Common myeloid progenitor, CD34-positive (primary cell): ENCODE results near the gene TSFM.

Experiments
- CTCF ChIA-PET: fragments of 350-600 bp; sonication (Branson Sonifier 250); formaldehyde crosslinking; loops from one replicate; lab custom pipeline; 2021; ENCODE audit warnings: antibody characterized with exemption; lab: Charles Lee
- POLR2A ChIA-PET: fragments of 350-600 bp; sonication (Branson Sonifier 250); formaldehyde crosslinking; loops from one replicate; lab custom pipeline; 2021; ENCODE audit warnings: antibody characterized with exemption; lab: Charles Lee
- DNase-seq, 3 donors: peaks; one replicate each; pipeline versions ENCODE4 v3.0.0 to v3.0.0-alpha.2; 2013
- H3K27ac ChIP-seq, 2 experiments: 1 replicate in 1 of 2; 2 replicates in 1 of 2; pipeline ENCODE4 v1.7.0; 2013; ENCODE audit warnings: inconsistent platforms in 2 of 2, low read length in 2 of 2, mild to moderate bottlenecking in 2 of 2, low read depth in 1 of 2, moderate library complexity in 1 of 2; ENCODE audit not compliant: severe bottlenecking in 2 of 2, insufficient read depth in 1 of 2, poor library complexity in 1 of 2
- H3K27me3 ChIP-seq, 5 experiments: replicated peaks in 2 of 5; 1 replicate in 3 of 5; 2 replicates in 2 of 5; pipeline versions ENCODE4 v1.6.1 to v1.7.0; 2013; ENCODE audit warnings: low read length in 4 of 5, mild to moderate bottlenecking in 2 of 5, moderate library complexity in 2 of 5, inconsistent platforms in 1 of 5; ENCODE audit not compliant: insufficient read depth in 5 of 5, control insufficient read depth in 4 of 5
- H3K36me3 ChIP-seq, 4 experiments: 1 replicate in 2 of 4; 2 replicates in 2 of 4; pipeline versions ENCODE4 v1.6.1 to v1.7.0; 2013; ENCODE audit warnings: low read length in 3 of 4, control low read depth in 1 of 4, mild to moderate bottlenecking in 1 of 4; ENCODE audit not compliant: control insufficient read depth in 4 of 4, insufficient read depth in 4 of 4
- H3K4me1 ChIP-seq, 4 experiments: 1 replicate in 3 of 4; 2 replicates in 1 of 4; pipeline versions ENCODE4 v1.6.1 to v1.7.1; 2013; ENCODE audit warnings: low read length in 3 of 4, mild to moderate bottlenecking in 3 of 4, control low read depth in 1 of 4, inconsistent platforms in 1 of 4, moderate library complexity in 1 of 4; ENCODE audit not compliant: control insufficient read depth in 4 of 4, insufficient read depth in 4 of 4; ENCODE audit errors: control extremely low read depth in 1 of 4
- H3K4me3 ChIP-seq, 7 experiments: 1 replicate in 4 of 7; 2 replicates in 3 of 7; pipeline versions ENCODE4 v1.5.1 to v1.7.0; 2013; ENCODE audit warnings: mild to moderate bottlenecking in 7 of 7, low read length in 6 of 7, moderate library complexity in 6 of 7, inconsistent platforms in 2 of 7, low read depth in 2 of 7, control low read depth in 1 of 7; ENCODE audit not compliant: insufficient read depth in 4 of 7, control insufficient read depth in 1 of 7; ENCODE audit errors: extremely low read depth in 1 of 7
- H3K9me3 ChIP-seq, 5 experiments: 1 replicate in 4 of 5; 2 replicates in 1 of 5; pipeline versions ENCODE4 v1.6.1 to v1.7.1; 2013; ENCODE audit warnings: low read length in 4 of 5, mild to moderate bottlenecking in 2 of 5, inconsistent platforms in 1 of 5, low read depth in 1 of 5, moderate library complexity in 1 of 5; ENCODE audit not compliant: control insufficient read depth in 4 of 5, insufficient read depth in 2 of 5; ENCODE audit errors: control extremely low read depth in 1 of 5
- WGBS: methylation state at CpG from one replicate; pipeline ENCODE4 v1.1.5; 2013; ENCODE audit not compliant: insufficient coverage; 5-methylcytosine and 5-hydroxymethylcytosine counted together

The TSFM gene

GRCh38 chr12:57737467-57738460, 44.8 kb upstream of the TSFM start:
- no peak overlapping the region for H3K4me3 ChIP-seq
- POLR2A ChIA-PET, result no interaction called here
- H3K4me1 ChIP-seq, result peaks cover 18 to 39% (median 37%) of the 10 kb centered on the region in 4 experiments
- WGBS, result 91% methylated on average over 80 of the region's 110 CpGs
- H3K9me3 ChIP-seq, result no peaks in the 10 kb centered on the region
- CTCF ChIA-PET, result interaction anchor here (1.0 to 3.1 kb wide), 3 partner anchors 10 to 13 kb away, joined by 3 to 10 read pairs (median 6); no protein-coding TSS in a partner anchor
- no peak overlapping the region for H3K27ac ChIP-seq
- no peaks in the 10 kb centered on the region for H3K27me3 ChIP-seq
- DNase-seq, result no peak
- peaks cover 6 to 58% (median 35%) of the 10 kb centered on the region in 4 experiments for H3K36me3 ChIP-seq

GRCh38 chr12:57738661-57739237, 43.8 kb upstream of the TSFM start, which contains the start of gene AGAP2:
Gene AGAP2, minus strand, starts transcription at chr12:57738742. Its CDS starts 496 bp downstream, at chr12:57738246.
- no peaks in the 10 kb centered on the region for H3K9me3 ChIP-seq
- ChIA-PET CTCF (interaction anchor here (1.0 to 3.1 kb wide), 4 partner anchors 12 to 18 kb away, joined by 3 to 10 read pairs (median 3); no protein-coding TSS in a partner anchor), POLR2A (interaction anchor here (0.7 kb wide), 1 partner anchor 18 kb away, joined by 3 read pairs; no protein-coding TSS in a partner anchor)
- H3K4me3 ChIP-seq, result peak within 1 kb of the TSS in 2 of 7 experiments; percentile 13 to 19
- H3K36me3 ChIP-seq, result peaks cover 3 to 48% (median 26%) of the 10 kb centered on the region in 4 experiments
- peaks cover 18 to 42% (median 38%) of the 10 kb centered on the region in 4 experiments for H3K4me1 ChIP-seq
- H3K27me3 ChIP-seq, result no peaks in the 10 kb centered on the region
- peak in 1 of 3 donors; percentile 26 for DNase-seq
- H3K27ac ChIP-seq, result peak within 1 kb of the TSS; percentile 78 to 85
- WGBS, result 44% methylated on average over 14 of the region's 36 CpGs

- Histone ChIP-seq H3K4me3 (peak overlapping the region in 1 of 7 experiments; percentile 13), H3K9me3 (no peaks in the 10 kb centered on the region), H3K27me3 (no peaks in the 10 kb centered on the region), H3K36me3 (peaks cover 2 to 42% (median 21%) of the 10 kb centered on the region in 4 experiments), H3K4me1 (peaks cover 18 to 48% (median 42%) of the 10 kb centered on the region in 4 experiments), H3K27ac (peak overlapping the region; percentile 78 to 85)
- 71% methylated on average over 4 of the region's 7 CpGs for WGBS
- peak in 1 of 3 donors; percentile 35 for DNase-seq
- ChIA-PET POLR2A (interaction anchor here (0.7 kb wide), 1 partner anchor 17 kb away, joined by 3 read pairs; no protein-coding TSS in a partner anchor), CTCF (interaction anchor here (1.0 to 3.1 kb wide), 3 partner anchors 11 to 17 kb away, joined by 3 to 10 read pairs (median 3); no protein-coding TSS in a partner anchor)
Measured at GRCh38 chr12:57739387-57739786, 43.2 kb upstream of the TSFM start.

- ChIA-PET CTCF (interaction anchor here (1.0 to 3.1 kb wide), 6 partner anchors 11 to 46 kb away, joined by 3 to 10 read pairs (median 4); partner anchors contain the start of gene OS9), POLR2A (interaction anchor here (1.6 kb wide), 1 partner anchor 9 kb away, joined by 7 read pairs; no protein-coding TSS in a partner anchor)
- no peak for DNase-seq
- H3K4me3 ChIP-seq, result peak overlapping the region in 3 of 7 experiments; percentile 80 to 87 (median 83)
- no peaks in the 10 kb centered on the region for H3K9me3 ChIP-seq
- peaks cover 18 to 49% (median 43%) of the 10 kb centered on the region in 4 experiments for H3K4me1 ChIP-seq
- no peaks in the 10 kb centered on the region for H3K27me3 ChIP-seq
- 83% methylated on average over 2 of the region's 10 CpGs for WGBS
- H3K36me3 ChIP-seq, result peaks cover 0 to 35% (median 15%) of the 10 kb centered on the region in 4 experiments
- H3K27ac ChIP-seq, result peak overlapping the region; percentile 78 to 85
Measured at GRCh38 chr12:57739914-57740538, 42.6 kb upstream of the TSFM start.

- Histone ChIP-seq H3K27me3 (no peaks in the 10 kb centered on the region), H3K27ac (peak overlapping the region; percentile 78 to 85), H3K9me3 (no peaks in the 10 kb centered on the region), H3K4me3 (peak overlapping the region in 6 of 7 experiments; percentile 66 to 87 (median 76)), H3K4me1 (peaks cover 18 to 57% (median 51%) of the 10 kb centered on the region in 4 experiments), H3K36me3 (peaks cover 0 to 28% (median 10%) of the 10 kb centered on the region in 4 experiments)
- DNase-seq, result peak; percentile 92 to 96 (median 96)
- ChIA-PET POLR2A (interaction anchor here (0.5 to 1.6 kb wide), 3 partner anchors 10 to 44 kb away, joined by 3 to 7 read pairs (median 4); no protein-coding TSS in a partner anchor), CTCF (interaction anchor here (0.8 to 2.6 kb wide), 13 partner anchors 8 to 158 kb away, joined by 3 to 11 read pairs (median 4); partner anchors contain the start of genes CYP27B1 and OS9)
- 20% methylated on average over 5 of the region's 5 CpGs for WGBS
Measured at GRCh38 chr12:57740656-57741412, 41.8 kb upstream of the TSFM start.
